NT2/D1 (cell line): ENCODE results near the gene DSC2.

Experiments used
- SUZ12 ChIP-seq: IDR thresholded peaks from 2 replicates; pipeline ENCODE4 v1.6.1; 2011; ENCODE audit not compliant: insufficient read length, insufficient read depth; ENCODE audit errors: extremely low read depth
- ZNF274 ChIP-seq: IDR thresholded peaks from 2 replicates; pipeline ENCODE4 v1.6.1; 2011; ENCODE audit warnings: mild to moderate bottlenecking, low read depth, low read length

DNA sequence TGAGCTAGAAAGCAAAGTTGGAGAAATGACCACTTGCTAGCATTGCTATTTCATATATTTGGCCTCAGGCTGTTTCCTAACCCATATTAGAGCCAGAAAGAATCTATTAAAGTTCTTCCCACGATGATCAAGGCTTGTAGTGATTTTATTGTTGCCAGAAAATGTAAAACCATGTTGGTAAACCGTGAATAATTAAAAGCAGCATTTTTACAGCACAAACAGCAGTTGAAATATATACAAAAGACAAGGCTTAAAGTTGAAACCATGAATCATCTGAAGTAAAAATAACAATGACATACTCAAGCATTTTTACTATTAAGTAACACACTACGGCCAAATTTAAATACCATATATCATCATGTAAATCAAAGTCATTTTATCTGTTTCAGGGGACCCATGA lies 32.0 kb downstream of the DSC2 start:
- TF ChIP-seq ZNF274 (no peak), SUZ12 (no peak)
